GM12878 (cell line): ENCODE data around the gene CADPS. TPM values are rescaled to one million over a fixed set of nuclear protein-coding genes. Genes with fewer than 3 reads are reported as not detected.

Experiments
- ATAC-seq: fragments of 200-7000 bp; cut with Tn5 transposase; 3 replicates; pipeline ENCODE4 v1.9.1; 2020; ENCODE audit warnings: mild to moderate bottlenecking, moderate library complexity
- BruUV-seq: library from RNA; stranded (reverse); fragments of 400-500 nt; replicated peaks from 2 replicates; lab custom pipeline; 2021; lab: Mats Ljungman, UMichigan
- CTCF ChIA-PET: fragments of 300-600 bp; sonication (Branson Sonifier 250); formaldehyde crosslinking; extraction: SDS; loops from one replicate; lab custom pipeline; 2021; ENCODE audit warnings: inconsistent platforms; lab: Yijun Ruan, JAX
- POLR2A ChIA-PET: fragments of 350-600 bp; formaldehyde crosslinking; extraction: SDS; loops from one replicate; lab custom pipeline; 2021; ENCODE audit warnings: inconsistent platforms; lab: Charles Lee
- RAD21 ChIA-PET: fragments of 300-600 bp; sonication (Branson Sonifier 250); formaldehyde crosslinking; loops from one replicate; lab custom pipeline; 2023; ENCODE audit warnings: antibody characterized with exemption; ENCODE audit not compliant: unreplicated experiment; lab: Charles Lee
- SMC1A ChIA-PET: fragments of 300-600 bp; sonication (Branson Sonifier 250); formaldehyde crosslinking; loops from one replicate; lab custom pipeline; 2023; ENCODE audit not compliant: unreplicated experiment, uncharacterized antibody; lab: Charles Lee
- DNase-seq: peaks from one replicate; pipeline ENCODE4 v3.0.0-alpha.2; 2011; ENCODE audit warnings: low read depth, low spot score
- FAIRE-seq: peaks from 3 replicates; lab custom pipeline; 2011; peaks lifted over from hg19 to GRCh38; lab: Jason Lieb, UNC
- H2AFZ ChIP-seq: 2 replicates; pipeline ENCODE4 v1.6.0; 2011; ENCODE audit warnings: low read depth, low read length, control low read depth; ENCODE audit not compliant: control insufficient read depth
- H3K27ac ChIP-seq: 2 replicates; pipeline ENCODE4 v1.5.1; 2011; ENCODE audit warnings: control low read depth; ENCODE audit not compliant: control insufficient read depth, insufficient read depth
- H3K27me3 ChIP-seq, 2 experiments: replicated peaks in 1 of 2; 2 replicates each; pipeline versions ENCODE4 v1.6.0 to v1.6.1; 2011; ENCODE audit warnings: low read length in 1 of 2; ENCODE audit not compliant: control insufficient read depth in 2 of 2, insufficient read depth in 2 of 2
- H3K36me3 ChIP-seq, 2 experiments: 2 replicates each; pipeline ENCODE4 v1.5.1; 2011; ENCODE audit warnings: low read length in 1 of 2; ENCODE audit not compliant: control insufficient read depth in 2 of 2, insufficient read depth in 2 of 2
- H3K4me1 ChIP-seq: 2 replicates; pipeline ENCODE4 v1.6.1; 2011; ENCODE audit warnings: mild to moderate bottlenecking, low read length, moderate library complexity, mixed read lengths; ENCODE audit not compliant: control insufficient read depth, insufficient read depth
- H3K4me2 ChIP-seq: 2 replicates; pipeline ENCODE4 v1.6.0; 2011; ENCODE audit warnings: control low read depth; ENCODE audit not compliant: control insufficient read depth, insufficient read depth
- H3K4me3 ChIP-seq: fragments of 200-600 bp; sonication (generic); 2 replicates; pipeline ENCODE4 v1.5.1; 2016
- H3K79me2 ChIP-seq: 2 replicates; pipeline ENCODE4 v1.6.0; 2011; ENCODE audit warnings: low read length; ENCODE audit not compliant: control insufficient read depth, insufficient read depth
- H3K9ac ChIP-seq: 2 replicates; pipeline ENCODE4 v1.8.0; 2011; ENCODE audit warnings: low read length, control low read depth, mixed read lengths; ENCODE audit not compliant: control insufficient read depth, insufficient read depth
- H3K9me3 ChIP-seq: replicated peaks from 3 replicates; pipeline ENCODE4 v1.5.1; 2011; ENCODE audit warnings: mild to moderate bottlenecking, low read length; ENCODE audit not compliant: control insufficient read depth, insufficient read depth
- H4K20me1 ChIP-seq: 2 replicates; pipeline ENCODE4 v1.6.0; 2011; ENCODE audit not compliant: control insufficient read depth, insufficient read depth
- KDM1A ChIP-seq: fragments of 200-600 bp; sonication (generic); IDR thresholded peaks from 2 replicates; pipeline ENCODE4 v1.6.1; 2016; ENCODE audit warnings: borderline replicate concordance
- NFXL1 ChIP-seq: fragments of 450-650 bp; IDR thresholded peaks from 2 replicates; pipeline ENCODE4 v1.6.1; 2017; ENCODE audit warnings: antibody characterized with exemption, mild to moderate bottlenecking, borderline replicate concordance
- SRF ChIP-seq, 2 experiments: IDR thresholded peaks; 2 replicates each; pipeline ENCODE4 v1.6.1; 2011; ENCODE audit warnings: low read depth in 2 of 2, low read length in 2 of 2, mild to moderate bottlenecking in 1 of 2, moderate library complexity in 1 of 2
- ZBTB40 ChIP-seq: fragments of 450-650 bp; IDR thresholded peaks from 2 replicates; pipeline ENCODE4 v1.6.1; 2016; ENCODE audit warnings: mild to moderate bottlenecking, moderate library complexity, borderline replicate concordance
- in situ Hi-C: fragments of 300-500 bp; cut with MboI; formaldehyde crosslinking; loops from 9 replicates; pipeline ENCODE4 v1.14.3; 2018; ENCODE audit warnings: mixed read lengths
- intact Hi-C: fragments of 100-400 bp; cut with micrococcal nuclease; formaldehyde crosslinking; loops from one replicate; pipeline ENCODE4 v1.14.2; 2022; ENCODE audit not compliant: unreplicated experiment
- polyA plus RNA-seq, 11 experiments: library from polyadenylated mRNA; depleted of rRNA in 4 of 11; unstranded in 6 of 11; stranded (reverse) in 5 of 11; fragments of >200 nt; fragmentation: Nextera tagmentation in 4 of 11; fragmentation: Illumina TruSeq in 1 of 11; extraction: Ambion mirVana in 4 of 11; extraction: Trizol in 1 of 11; gene quantifications; 1 replicate in 1 of 11; 2 replicates in 10 of 11; pipeline versions ENCODE4 v1.2.1 to v1.2.3, GENCODE V29; 2011 to 2016; ENCODE audit warnings: inconsistent platforms in 2 of 11, missing spikeins in 2 of 11, low read depth in 1 of 11
- total RNA-seq, 4 experiments: library from RNA; depleted of rRNA in 3 of 4; stranded (reverse); fragments of >200 nt in 3 of 4; fragmentation: Illumina TruSeq in 1 of 4; extraction: Trizol in 1 of 4; gene quantifications; 2 replicates each; pipeline versions ENCODE4 v1.2.1 to v1.2.3, GENCODE V29; 2013 to 2021

The CADPS gene
- total and polyA plus RNA-seq, 10 of the 15 experiments (the other 5 are each of a cell fraction or from before 2014, with no cell fraction given), result 0.20 TPM; not detected in 9

- Histone ChIP-seq H2AFZ (no peak overlapping the region), H3K4me2 (no peak overlapping the region), H4K20me1 (no peaks in the 10 kb centered on the region; the same call in 1 of the 2 replicates), H3K9me3 (no peaks in the 10 kb centered on the region), H3K79me2 (no peaks in the 10 kb centered on the region), H3K27me3 (no peaks in the 10 kb centered on the region; a peak in 1 of 4 replicates), H3K4me3 (no peak overlapping the region), H3K36me3 (no peaks in the 10 kb centered on the region), H3K27ac (no peak overlapping the region), H3K9ac (no peak overlapping the region), H3K4me1 (no peaks in the 10 kb centered on the region)
- no peak for TF ChIP-seq NFXL1
- TF ChIP-seq ZBTB40, result no peak
- TF ChIP-seq SRF (IDR thresholded peaks at IDR 0.05; ENCODE audit: low read depth in 2 of 2, low read length in 2 of 2), result no peak
- TF ChIP-seq KDM1A, result no peak
- ATAC-seq (no peak), FAIRE-seq (no peak), DNase-seq (no peak)
- POLR2A ChIA-PET, result no interaction called here
- no TSS peak for BruUV-seq
- intact Hi-C loops, result no loop called here
- in situ Hi-C loops, result no loop called here
- CTCF ChIA-PET, result no interaction called here
- RAD21 ChIA-PET, result no interaction called here
- SMC1A ChIA-PET, result no interaction called here
Measured at GRCh38 chr3:62670351-62670750, 204.9 kb downstream of the CADPS start.
